GM23338 (cell line): Measurements from ENCODE around the gene DCDC2. TPM values are rescaled to one million over a fixed set of nuclear protein-coding genes. Genes with fewer than 3 reads are reported as not detected.
"Not testable (repeated sequence)": the region's sequence is repeated elsewhere in the genome, so short reads cannot be mapped to it uniquely, and the experiment has no call there.

Source experiments
- ATAC-seq: fragments of 200-7000 bp; cut with Tn5 transposase; 3 replicates; pipeline ENCODE4 v1.9.1; 2020
- DNase-seq: peaks from one replicate; pipeline ENCODE4 v3.0.0-alpha.2; 2015; ENCODE audit warnings: low spot score
- H2AFZ ChIP-seq: fragments of 200-600 bp; sonication (generic); 2 replicates; pipeline ENCODE4 v1.8.0; 2016; ENCODE audit warnings: antibody characterized with exemption, mild to moderate bottlenecking, moderate library complexity
- H3F3A ChIP-seq: fragments of 200-600 bp; sonication (generic); replicated peaks from 2 replicates; pipeline ENCODE4 v1.8.0; 2017; ENCODE audit warnings: antibody characterized with exemption, mixed run types, low read depth
- H3K27ac ChIP-seq: fragments of 200-600 bp; sonication (generic); 2 replicates; pipeline ENCODE4 v1.6.1; 2016; ENCODE audit warnings: low read depth
- H3K27me3 ChIP-seq: fragments of 200-600 bp; sonication (generic); 2 replicates; pipeline ENCODE4 v1.8.0; 2016; ENCODE audit warnings: mild to moderate bottlenecking, mixed run types, moderate library complexity; ENCODE audit not compliant: insufficient read depth
- H3K36me3 ChIP-seq: fragments of 200-600 bp; sonication (generic); 2 replicates; pipeline ENCODE4 v1.8.0; 2016; ENCODE audit warnings: mild to moderate bottlenecking; ENCODE audit not compliant: insufficient read depth
- H3K4me1 ChIP-seq: fragments of 200-600 bp; sonication (generic); 2 replicates; pipeline ENCODE4 v1.8.0; 2016; ENCODE audit warnings: mild to moderate bottlenecking, moderate library complexity; ENCODE audit not compliant: insufficient read depth
- H3K4me2 ChIP-seq: fragments of 200-600 bp; sonication (generic); 2 replicates; pipeline ENCODE4 v1.7.1; 2017; ENCODE audit warnings: mixed run types
- H3K4me3 ChIP-seq: fragments of 200-600 bp; sonication (generic); 2 replicates; pipeline ENCODE4 v1.6.1; 2016; ENCODE audit warnings: mixed run types
- H3K79me2 ChIP-seq: fragments of 200-600 bp; sonication (generic); replicated peaks from 2 replicates; pipeline ENCODE4 v1.8.0; 2017; ENCODE audit warnings: mild to moderate bottlenecking; ENCODE audit not compliant: insufficient read depth
- H3K9me2 ChIP-seq: fragments of 200-600 bp; sonication (generic); 2 replicates; pipeline ENCODE4 v1.8.0; 2017; ENCODE audit not compliant: insufficient read depth
- H4K20me1 ChIP-seq: fragments of 200-600 bp; sonication (generic); replicated peaks from 2 replicates; pipeline ENCODE4 v1.8.0; 2017; ENCODE audit warnings: mild to moderate bottlenecking; ENCODE audit not compliant: insufficient read depth
- H3K27ac Mint-ChIP-seq: 2 replicates; pipeline ENCODE4 v1.8.0; 2020; ENCODE audit warnings: inconsistent platforms, mild to moderate bottlenecking, moderate library complexity, mixed read lengths
- H3K27me3 Mint-ChIP-seq: 3 replicates; pipeline ENCODE4 v1.8.0; 2022; ENCODE audit warnings: low read depth, mild to moderate bottlenecking, moderate library complexity, mixed read lengths, inconsistent platforms; ENCODE audit not compliant: insufficient read depth, poor library complexity
- H3K36me3 Mint-ChIP-seq: 3 replicates; pipeline ENCODE4 v1.8.0; 2021; ENCODE audit warnings: low read depth, mild to moderate bottlenecking, inconsistent platforms, moderate library complexity, mixed read lengths
- H3K4me1 Mint-ChIP-seq: 3 replicates; pipeline ENCODE4 v1.8.0; 2020; ENCODE audit warnings: mild to moderate bottlenecking, inconsistent platforms, mixed read lengths
- H3K4me3 Mint-ChIP-seq: 3 replicates; pipeline ENCODE4 v1.8.0; 2021; ENCODE audit warnings: moderate library complexity, mild to moderate bottlenecking, inconsistent platforms, mixed read lengths
- H3K9me3 Mint-ChIP-seq: 3 replicates; pipeline ENCODE4 v1.8.0; 2020; ENCODE audit warnings: moderate library complexity, mild to moderate bottlenecking, inconsistent platforms, mixed read lengths
- CREB1 ChIP-seq: fragments of 250-450 bp; sonication (Bioruptor Pico); IDR thresholded peaks from 2 replicates; pipeline ENCODE4 v1.5.0; 2020; ENCODE audit warnings: low read depth, mild to moderate bottlenecking, moderate library complexity
- EZH2phosphoT487 ChIP-seq: fragments of 200-600 bp; sonication (generic); IDR thresholded peaks from one replicate; pipeline ENCODE4 v1.8.1; 2018; ENCODE audit warnings: antibody characterized with exemption; ENCODE audit not compliant: unreplicated experiment
- JUNB ChIP-seq: IDR thresholded peaks from one replicate; pipeline ENCODE4 v1.6.1; 2016; ENCODE audit warnings: antibody characterized with exemption; ENCODE audit not compliant: unreplicated experiment
- NANOG ChIP-seq: IDR thresholded peaks from 2 replicates; pipeline ENCODE4 v1.6.1; 2016; ENCODE audit warnings: antibody characterized with exemption, borderline replicate concordance
- STAT1 ChIP-seq: IDR thresholded peaks from one replicate; pipeline ENCODE4 v1.6.1; 2016; ENCODE audit warnings: antibody characterized with exemption; ENCODE audit not compliant: unreplicated experiment
- ZNF114 ChIP-seq: fragments of 250-450 bp; sonication (Bioruptor Pico); IDR thresholded peaks from 2 replicates; pipeline ENCODE4 v1.5.0; 2020; ENCODE audit warnings: mild to moderate bottlenecking, moderate library complexity
- polyA plus RNA-seq: library from polyadenylated mRNA; unstranded; fragments of >200 nt; fragmentation: Nextera tagmentation; extraction: Ambion mirVana; gene quantifications from 2 replicates; pipeline ENCODE4 v1.2.1, GENCODE V29; 2016
- total RNA-seq: library from RNA; depleted of rRNA; stranded (reverse); fragments of >200 nt; shearing (Covaris generic); gene quantifications from 2 replicates; pipeline ENCODE4 v1.2.3, GENCODE V29; 2014
- TF ChIP-seq, protein P1 (sequence below): fragments of 250-450 bp; sonication (Bioruptor Pico); IDR thresholded peaks from 2 replicates; pipeline ENCODE4 v1.5.0; 2020; ENCODE audit warnings: mild to moderate bottlenecking, moderate library complexity
- TF ChIP-seq, protein P2 (sequence below), 2 experiments: fragments of 200-600 bp in 1 of 2; sonication (generic) in 1 of 2; conservative IDR thresholded peaks; 2 replicates each; pipeline versions ENCODE4 v1.5.1 to v1.6.1; 2016 to 2017; ENCODE audit warnings: antibody characterized with exemption in 2 of 2, low read depth in 2 of 2, mild to moderate bottlenecking in 2 of 2, moderate library complexity in 1 of 2

The DCDC2 gene
- total and polyA plus RNA-seq, 2 experiments from 2014 or later = 0.59 to 0.79 TPM

DNA sequence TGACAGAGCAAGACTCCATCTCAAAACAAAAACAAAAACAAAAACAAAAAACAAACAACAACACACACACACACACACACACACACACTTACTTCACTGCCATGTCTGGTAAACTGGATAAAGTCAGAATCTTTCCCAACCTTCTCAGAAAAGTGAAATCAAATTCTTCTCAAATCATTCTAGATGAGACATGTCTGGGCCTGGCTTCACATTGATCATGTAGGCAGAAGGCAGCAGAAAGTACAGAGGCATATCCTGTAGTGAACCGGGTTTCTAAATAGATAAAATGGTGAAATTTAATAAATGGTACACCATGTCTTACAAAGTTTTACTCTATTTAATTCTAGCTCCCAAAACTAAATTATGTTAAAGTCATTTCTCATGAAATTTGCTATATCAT lies 30.0 kb upstream of the DCDC2 start:
- no peaks in the 10 kb centered on the region for H3K4me1 ChIP-seq
- no peaks in the 10 kb centered on the region for H3K36me3 ChIP-seq
- ATAC-seq (no peak), DNase-seq (no peak)
- H2AFZ ChIP-seq = peak overlapping the region; percentile 13; the same call in 1 of the 2 replicates
- H3K4me3 ChIP-seq = no peak overlapping the region
- no peaks in the 10 kb centered on the region for H3K4me1 Mint-ChIP-seq
- no peaks in the 10 kb centered on the region for H3K79me2 ChIP-seq
- no peak overlapping the region for H3K4me2 ChIP-seq
- no peaks in the 10 kb centered on the region for H3K9me2 ChIP-seq
- H3K27me3 Mint-ChIP-seq = peaks cover 4% of the 10 kb centered on the region
- H3K27ac ChIP-seq = no peak overlapping the region
- TF ChIP-seq EZH2phosphoT487 = no peak
- no peak for TF ChIP-seq STAT1
- no peak for TF ChIP-seq JUNB
- H3F3A ChIP-seq = no peaks in the 10 kb centered on the region
- H3K9me3 Mint-ChIP-seq = no peaks in the 10 kb centered on the region; the same call in 2 of the 3 replicates
- no peaks in the 10 kb centered on the region for H4K20me1 ChIP-seq
- H3K27ac Mint-ChIP-seq = no peak overlapping the region
- H3K27me3 ChIP-seq = no peaks in the 10 kb centered on the region
- no peak overlapping the region for H3K4me3 Mint-ChIP-seq
- H3K36me3 Mint-ChIP-seq = no peaks in the 10 kb centered on the region

DNA sequence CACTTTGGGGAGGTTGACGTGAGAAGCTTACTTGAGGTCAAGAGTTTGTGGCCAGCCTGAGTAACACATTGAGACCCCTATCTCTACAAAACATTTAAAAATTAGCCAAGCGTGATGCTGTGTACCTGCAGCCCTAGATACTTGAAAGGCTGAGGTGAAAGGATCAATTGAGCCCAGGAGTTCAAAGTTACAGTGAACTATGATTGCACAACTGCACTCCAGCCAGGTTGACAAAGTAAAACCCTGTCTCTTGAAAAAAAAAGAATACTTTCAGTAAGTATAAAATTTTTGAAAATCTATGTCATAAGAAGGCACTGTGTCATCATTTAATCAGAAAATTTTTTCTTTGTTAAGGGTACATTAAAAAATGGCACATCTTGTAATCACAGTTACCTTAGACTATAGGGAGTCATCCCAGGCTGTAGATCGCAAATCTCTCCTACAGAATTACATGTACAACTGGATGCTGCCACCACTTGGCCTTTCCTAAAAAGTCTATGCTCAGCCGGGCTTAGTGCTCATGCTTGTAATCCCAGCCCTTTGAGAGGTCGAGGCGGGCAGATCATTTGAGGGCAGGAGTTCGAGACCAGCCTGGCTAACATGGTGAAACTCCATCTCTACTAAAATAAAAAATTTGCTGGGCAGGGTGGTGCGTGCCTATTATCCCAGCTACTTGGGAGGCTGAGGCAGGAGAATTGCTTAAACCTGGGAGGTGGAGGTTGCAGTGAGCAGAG lies 27.8 kb upstream of the DCDC2 start:
- Mint-ChIP-seq H3K27me3 (peaks cover 5% of the 10 kb centered on the region), H3K27ac (no peak overlapping the region; the same call in 1 of the 2 replicates), H3K36me3 (no peaks in the 10 kb centered on the region), H3K9me3 (no peaks in the 10 kb centered on the region; the same call in 2 of the 3 replicates), H3K4me1 (no peaks in the 10 kb centered on the region), H3K4me3 (no peak overlapping the region)
- Histone ChIP-seq H3F3A (no peaks in the 10 kb centered on the region), H4K20me1 (no peaks in the 10 kb centered on the region; the same call in 1 of the 2 replicates), H3K36me3 (no peaks in the 10 kb centered on the region), H3K79me2 (no peaks in the 10 kb centered on the region), H3K27me3 (no peaks in the 10 kb centered on the region), H3K27ac (no peak overlapping the region), H2AFZ (no peak overlapping the region), H3K4me2 (no peak overlapping the region), H3K9me2 (no peaks in the 10 kb centered on the region), H3K4me3 (no peak overlapping the region), H3K4me1 (no peaks in the 10 kb centered on the region)
- ATAC-seq (no peak), DNase-seq (no peak)
- no peak for TF ChIP-seq CREB1
- TF ChIP-seq NANOG = no peak
- no peak for TF ChIP-seq ZNF114
- no peak for TF ChIP-seq JUNB
- TF ChIP-seq, protein P1, sequence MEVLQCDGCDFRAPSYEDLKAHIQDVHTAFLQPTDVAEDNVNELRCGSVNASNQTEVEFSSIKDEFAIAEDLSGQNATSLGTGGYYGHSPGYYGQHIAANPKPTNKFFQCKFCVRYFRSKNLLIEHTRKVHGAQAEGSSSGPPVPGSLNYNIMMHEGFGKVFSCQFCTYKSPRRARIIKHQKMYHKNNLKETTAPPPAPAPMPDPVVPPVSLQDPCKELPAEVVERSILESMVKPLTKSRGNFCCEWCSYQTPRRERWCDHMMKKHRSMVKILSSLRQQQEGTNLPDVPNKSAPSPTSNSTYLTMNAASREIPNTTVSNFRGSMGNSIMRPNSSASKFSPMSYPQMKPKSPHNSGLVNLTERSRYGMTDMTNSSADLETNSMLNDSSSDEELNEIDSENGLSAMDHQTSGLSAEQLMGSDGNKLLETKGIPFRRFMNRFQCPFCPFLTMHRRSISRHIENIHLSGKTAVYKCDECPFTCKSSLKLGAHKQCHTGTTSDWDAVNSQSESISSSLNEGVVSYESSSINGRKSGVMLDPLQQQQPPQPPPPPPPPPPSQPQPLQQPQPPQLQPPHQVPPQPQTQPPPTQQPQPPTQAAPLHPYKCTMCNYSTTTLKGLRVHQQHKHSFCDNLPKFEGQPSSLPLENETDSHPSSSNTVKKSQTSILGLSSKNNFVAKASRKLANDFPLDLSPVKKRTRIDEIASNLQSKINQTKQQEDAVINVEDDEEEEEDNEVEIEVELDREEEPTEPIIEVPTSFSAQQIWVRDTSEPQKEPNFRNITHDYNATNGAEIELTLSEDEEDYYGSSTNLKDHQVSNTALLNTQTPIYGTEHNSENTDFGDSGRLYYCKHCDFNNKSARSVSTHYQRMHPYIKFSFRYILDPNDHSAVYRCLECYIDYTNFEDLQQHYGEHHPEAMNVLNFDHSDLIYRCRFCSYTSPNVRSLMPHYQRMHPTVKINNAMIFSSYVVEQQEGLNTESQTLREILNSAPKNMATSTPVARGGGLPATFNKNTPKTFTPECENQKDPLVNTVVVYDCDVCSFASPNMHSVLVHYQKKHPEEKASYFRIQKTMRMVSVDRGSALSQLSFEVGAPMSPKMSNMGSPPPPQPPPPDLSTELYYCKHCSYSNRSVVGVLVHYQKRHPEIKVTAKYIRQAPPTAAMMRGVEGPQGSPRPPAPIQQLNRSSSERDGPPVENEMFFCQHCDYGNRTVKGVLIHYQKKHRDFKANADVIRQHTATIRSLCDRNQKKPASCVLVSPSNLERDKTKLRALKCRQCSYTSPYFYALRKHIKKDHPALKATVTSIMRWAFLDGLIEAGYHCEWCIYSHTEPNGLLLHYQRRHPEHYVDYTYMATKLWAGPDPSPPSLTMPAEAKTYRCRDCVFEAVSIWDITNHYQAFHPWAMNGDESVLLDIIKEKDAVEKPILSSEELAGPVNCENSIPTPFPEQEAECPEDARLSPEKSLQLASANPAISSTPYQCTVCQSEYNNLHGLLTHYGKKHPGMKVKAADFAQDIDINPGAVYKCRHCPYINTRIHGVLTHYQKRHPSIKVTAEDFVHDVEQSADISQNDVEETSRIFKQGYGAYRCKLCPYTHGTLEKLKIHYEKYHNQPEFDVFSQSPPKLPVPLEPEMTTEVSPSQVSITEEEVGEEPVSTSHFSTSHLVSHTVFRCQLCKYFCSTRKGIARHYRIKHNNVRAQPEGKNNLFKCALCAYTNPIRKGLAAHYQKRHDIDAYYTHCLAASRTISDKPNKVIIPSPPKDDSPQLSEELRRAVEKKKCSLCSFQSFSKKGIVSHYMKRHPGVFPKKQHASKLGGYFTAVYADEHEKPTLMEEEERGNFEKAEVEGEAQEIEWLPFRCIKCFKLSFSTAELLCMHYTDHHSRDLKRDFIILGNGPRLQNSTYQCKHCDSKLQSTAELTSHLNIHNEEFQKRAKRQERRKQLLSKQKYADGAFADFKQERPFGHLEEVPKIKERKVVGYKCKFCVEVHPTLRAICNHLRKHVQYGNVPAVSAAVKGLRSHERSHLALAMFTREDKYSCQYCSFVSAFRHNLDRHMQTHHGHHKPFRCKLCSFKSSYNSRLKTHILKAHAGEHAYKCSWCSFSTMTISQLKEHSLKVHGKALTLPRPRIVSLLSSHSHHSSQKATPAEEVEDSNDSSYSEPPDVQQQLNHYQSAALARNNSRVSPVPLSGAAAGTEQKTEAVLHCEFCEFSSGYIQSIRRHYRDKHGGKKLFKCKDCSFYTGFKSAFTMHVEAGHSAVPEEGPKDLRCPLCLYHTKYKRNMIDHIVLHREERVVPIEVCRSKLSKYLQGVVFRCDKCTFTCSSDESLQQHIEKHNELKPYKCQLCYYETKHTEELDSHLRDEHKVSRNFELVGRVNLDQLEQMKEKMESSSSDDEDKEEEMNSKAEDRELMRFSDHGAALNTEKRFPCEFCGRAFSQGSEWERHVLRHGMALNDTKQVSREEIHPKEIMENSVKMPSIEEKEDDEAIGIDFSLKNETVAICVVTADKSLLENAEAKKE (CRISPR knock-in tag) = no peak
- TF ChIP-seq, protein P2, sequence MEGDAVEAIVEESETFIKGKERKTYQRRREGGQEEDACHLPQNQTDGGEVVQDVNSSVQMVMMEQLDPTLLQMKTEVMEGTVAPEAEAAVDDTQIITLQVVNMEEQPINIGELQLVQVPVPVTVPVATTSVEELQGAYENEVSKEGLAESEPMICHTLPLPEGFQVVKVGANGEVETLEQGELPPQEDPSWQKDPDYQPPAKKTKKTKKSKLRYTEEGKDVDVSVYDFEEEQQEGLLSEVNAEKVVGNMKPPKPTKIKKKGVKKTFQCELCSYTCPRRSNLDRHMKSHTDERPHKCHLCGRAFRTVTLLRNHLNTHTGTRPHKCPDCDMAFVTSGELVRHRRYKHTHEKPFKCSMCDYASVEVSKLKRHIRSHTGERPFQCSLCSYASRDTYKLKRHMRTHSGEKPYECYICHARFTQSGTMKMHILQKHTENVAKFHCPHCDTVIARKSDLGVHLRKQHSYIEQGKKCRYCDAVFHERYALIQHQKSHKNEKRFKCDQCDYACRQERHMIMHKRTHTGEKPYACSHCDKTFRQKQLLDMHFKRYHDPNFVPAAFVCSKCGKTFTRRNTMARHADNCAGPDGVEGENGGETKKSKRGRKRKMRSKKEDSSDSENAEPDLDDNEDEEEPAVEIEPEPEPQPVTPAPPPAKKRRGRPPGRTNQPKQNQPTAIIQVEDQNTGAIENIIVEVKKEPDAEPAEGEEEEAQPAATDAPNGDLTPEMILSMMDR (conservative IDR thresholded peaks at IDR 0.05; ENCODE audit: low read depth in 2 of 2) = peak in 1 of 2 experiments; percentile 28; a peak in 1 of 4 replicates

DNA sequence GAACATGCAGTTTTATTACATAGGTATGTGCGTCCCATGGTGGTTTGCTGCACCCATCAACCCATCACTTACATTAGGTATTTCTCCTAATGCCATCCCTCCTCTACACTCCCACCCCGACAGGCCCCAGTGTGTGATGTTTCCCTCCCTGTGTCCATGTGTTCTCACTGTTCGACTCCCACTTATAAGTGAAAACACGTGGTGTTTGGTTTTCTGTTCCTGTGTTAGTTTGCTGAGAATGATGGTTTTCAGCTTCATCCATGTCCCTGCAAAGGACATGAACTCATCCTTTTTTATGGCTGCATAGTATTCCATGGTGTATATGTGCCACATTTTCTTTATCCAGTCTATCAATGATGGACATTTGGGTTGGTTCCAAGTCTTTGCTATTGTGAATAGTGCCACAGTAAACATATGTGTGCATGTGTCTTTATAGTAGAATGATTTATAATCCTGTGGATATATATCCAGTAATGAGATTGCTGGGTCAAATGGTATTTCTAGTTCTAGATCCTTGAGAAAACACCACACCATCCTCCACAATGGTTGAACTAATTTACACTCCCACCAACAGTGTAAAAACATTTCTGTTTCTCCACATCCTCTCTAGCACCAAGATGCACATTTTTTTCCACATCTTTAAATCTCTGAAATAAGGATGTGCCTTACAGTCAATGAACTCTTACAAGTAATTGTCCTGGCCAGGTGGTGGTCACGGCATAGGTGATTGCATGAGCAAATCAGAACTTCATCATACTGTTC lies 26.7 kb upstream of the DCDC2 start:
- ATAC-seq, H3K27me3 ChIP-seq, H3K27ac Mint-ChIP-seq, H3K27me3 Mint-ChIP-seq, H3K4me3 Mint-ChIP-seq, H3K79me2 ChIP-seq, H3F3A ChIP-seq, H3K36me3 Mint-ChIP-seq, H3K4me1 Mint-ChIP-seq, H3K36me3 ChIP-seq, H3K27ac ChIP-seq, H2AFZ ChIP-seq, H3K9me2 ChIP-seq, H4K20me1 ChIP-seq, DNase-seq, H3K4me3 ChIP-seq, H3K4me1 ChIP-seq, H3K4me2 ChIP-seq, H3K9me3 Mint-ChIP-seq: not testable (repeated sequence)
